ENCODE measurements around the gene SREBF2. TPM values are rescaled to one million over a fixed set of nuclear protein-coding genes. Genes with fewer than 3 reads are reported as not detected.
A peak's percentile ranks its signal among the peaks of the same experiment; 100 is the strongest.

The SREBF2 gene
- total and polyA plus RNA-seq, 10 of the 15 experiments (the other 5 are each of a cell fraction or from before 2014, with no cell fraction given), result 2.4 to 177 (median 78.8) TPM

DNA sequence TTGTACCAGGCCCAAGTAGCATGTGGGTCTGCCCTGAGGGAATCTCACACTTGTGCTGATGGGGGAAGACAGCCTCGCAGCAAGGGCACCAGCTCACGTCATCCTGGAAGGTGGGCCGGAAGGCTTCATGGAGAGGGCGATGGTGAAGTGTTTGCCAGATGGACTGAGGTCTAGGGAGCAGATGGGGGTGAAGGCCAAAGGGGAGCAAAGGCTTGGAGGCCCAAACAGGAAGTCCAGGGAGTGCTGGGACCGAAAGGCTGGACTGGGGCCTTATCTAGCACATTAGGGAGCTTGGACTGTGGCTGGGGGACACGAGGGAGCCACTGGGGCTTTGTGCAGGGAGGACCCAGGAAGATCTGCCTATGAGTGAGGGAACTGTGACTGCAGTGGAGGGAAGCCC lies 94.9 kb downstream of the SREBF2 start (continued):
- TF ChIP-seq, protein P1, sequence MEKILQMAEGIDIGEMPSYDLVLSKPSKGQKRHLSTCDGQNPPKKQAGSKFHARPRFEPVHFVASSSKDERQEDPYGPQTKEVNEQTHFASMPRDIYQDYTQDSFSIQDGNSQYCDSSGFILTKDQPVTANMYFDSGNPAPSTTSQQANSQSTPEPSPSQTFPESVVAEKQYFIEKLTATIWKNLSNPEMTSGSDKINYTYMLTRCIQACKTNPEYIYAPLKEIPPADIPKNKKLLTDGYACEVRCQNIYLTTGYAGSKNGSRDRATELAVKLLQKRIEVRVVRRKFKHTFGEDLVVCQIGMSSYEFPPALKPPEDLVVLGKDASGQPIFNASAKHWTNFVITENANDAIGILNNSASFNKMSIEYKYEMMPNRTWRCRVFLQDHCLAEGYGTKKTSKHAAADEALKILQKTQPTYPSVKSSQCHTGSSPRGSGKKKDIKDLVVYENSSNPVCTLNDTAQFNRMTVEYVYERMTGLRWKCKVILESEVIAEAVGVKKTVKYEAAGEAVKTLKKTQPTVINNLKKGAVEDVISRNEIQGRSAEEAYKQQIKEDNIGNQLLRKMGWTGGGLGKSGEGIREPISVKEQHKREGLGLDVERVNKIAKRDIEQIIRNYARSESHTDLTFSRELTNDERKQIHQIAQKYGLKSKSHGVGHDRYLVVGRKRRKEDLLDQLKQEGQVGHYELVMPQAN (conservative IDR thresholded peaks at IDR 0.05), result no peak

DNA sequence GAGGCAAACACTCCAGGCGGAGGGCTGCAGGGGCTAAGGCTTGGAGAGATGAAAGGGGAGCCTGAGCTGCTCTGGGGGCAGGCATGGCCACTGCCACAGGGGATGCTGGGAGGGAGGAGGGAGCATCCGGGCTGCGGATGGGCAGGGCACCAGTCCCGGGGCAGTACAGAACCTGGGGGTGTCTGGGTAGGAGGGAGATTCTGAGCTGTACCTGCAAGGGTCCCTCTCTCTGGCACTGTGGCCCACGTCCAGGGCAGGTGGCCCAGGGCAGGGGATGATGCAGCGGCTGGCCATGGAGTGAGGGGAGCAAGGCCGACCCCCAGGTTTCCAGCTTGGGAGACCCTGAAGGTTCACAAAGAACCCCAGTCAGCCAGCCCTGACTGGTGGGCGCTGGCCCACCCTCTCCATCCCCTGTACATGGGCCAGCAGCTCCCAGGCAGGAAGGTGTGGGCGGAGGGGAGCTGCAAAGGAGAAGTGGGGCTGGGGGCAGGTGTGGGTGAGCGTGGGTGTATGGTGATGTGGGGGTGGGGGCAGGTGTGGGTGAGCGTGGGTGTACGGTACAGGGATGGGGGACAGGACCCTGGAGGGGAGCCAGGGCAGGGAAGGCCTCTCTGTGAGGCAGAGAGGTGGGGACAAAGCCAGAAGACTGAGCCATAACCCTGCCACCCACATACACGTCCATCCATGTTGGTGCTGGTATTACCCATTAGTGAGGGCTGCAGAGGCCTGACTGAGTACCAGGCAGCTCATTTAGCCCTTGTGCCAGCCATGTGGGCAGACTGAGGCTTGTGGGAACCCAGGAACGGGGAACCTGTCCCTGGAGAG lies 95.9 kb downstream of the SREBF2 start:
- DNase-seq (ENCODE audit: low read depth, low spot score), result no peak
- H3K36me3 ChIP-seq (ENCODE audit: control insufficient read depth in 2 of 2, insufficient read depth in 2 of 2, low read length in 1 of 2), result 0 out of 4 replicates have a peak, but pooled peaks cover 0 to under 1% of the 10 kb centered on the region in 2 experiments
- H3K4me1 ChIP-seq (ENCODE audit: control insufficient read depth, insufficient read depth, low read length), result peaks cover 55% of the 10 kb centered on the region
- no peaks in the 10 kb centered on the region for H3K27me3 ChIP-seq (replicated peaks in 1 of 2; ENCODE audit: control insufficient read depth in 2 of 2, insufficient read depth in 2 of 2, low read length in 1 of 2)
- WGBS (ENCODE audit: insufficient coverage, insufficient replicate concordance, low lambda C conversion rate, missing lambda C conversion rate), result 49% methylated on average over 14 of the region's 14 CpGs
- H3K4me3 ChIP-seq, result no peak overlapping the region
- H2AFZ ChIP-seq (ENCODE audit: control insufficient read depth, low read depth, low read length), result no peak overlapping the region
- intact Hi-C loops (cut with micrococcal nuclease; ENCODE audit: unreplicated experiment), result no loop called here
- ChIA-PET CTCF (interaction anchor here (1.2 to 11.0 kb wide), 3 partner anchors 9 to 18 kb away, joined by 4 to 234 read pairs (median 5); partner anchors contain the start of gene CENPM), POLR2A (interaction anchor here (0.5 to 15.3 kb wide), 9 partner anchors 7 to 93 kb away, joined by 3 to 599 read pairs (median 3); no protein-coding TSS in a partner anchor), RAD21 (ENCODE audit: unreplicated experiment) (interaction anchor here (0.8 to 11.6 kb wide), 7 partner anchors 9 to 232 kb away, joined by 4 to 408 read pairs (median 6); partner anchors contain the start of genes CENPM and SMIM45), SMC1A (ENCODE audit: uncharacterized antibody, unreplicated experiment) (interaction anchor here (1.1 to 15.4 kb wide), 3 partner anchors 11 to 230 kb away, joined by 3 to 321 read pairs (median 6); no protein-coding TSS in a partner anchor)
- BruUV-seq (replicated peaks), result no TSS peak
- H3K79me2 ChIP-seq (ENCODE audit: control insufficient read depth, insufficient read depth, low read length), result peaks cover 23% of the 10 kb centered on the region
- no peaks in the 10 kb centered on the region for H4K20me1 ChIP-seq (ENCODE audit: control insufficient read depth, insufficient read depth)
- in situ Hi-C loops (cut with MboI), result no loop called here
- peak overlapping the region; percentile 91 for H3K27ac ChIP-seq (ENCODE audit: control insufficient read depth, insufficient read depth)
- no peak for FAIRE-seq
- H3K4me2 ChIP-seq (ENCODE audit: control insufficient read depth, insufficient read depth), result peak overlapping the region; percentile 32
- ATAC-seq, result no peak
- H3K9ac ChIP-seq (ENCODE audit: control insufficient read depth, insufficient read depth, low read length), result peak overlapping the region; percentile 48; the same call in 1 of the 2 replicates
- H3K9me3 ChIP-seq (replicated peaks; ENCODE audit: control insufficient read depth, insufficient read depth, low read length), result no peaks in the 10 kb centered on the region
- TF ChIP-seq SIX5 (IDR thresholded peaks at IDR 0.05; ENCODE audit: low read depth, low read length, severe bottlenecking) (no peak), ESRRA (IDR thresholded peaks at IDR 0.05; ENCODE audit: low read length) (no peak), IKZF1 (conservative IDR thresholded peaks at IDR 0.05) (0 out of 2 replicates have a peak, but pooled peaks have one; percentile 27), POLR2A (IDR thresholded peaks at IDR 0.05; ENCODE audit: low read depth, low read length) (peak; percentile 46; the same call in 1 of the 2 replicates), ATF7 (IDR thresholded peaks at IDR 0.05; ENCODE audit: low read depth) (peak; percentile 82), FOXM1 (IDR thresholded peaks at IDR 0.05; ENCODE audit: low read depth, low read length) (no peak), EED (IDR thresholded peaks at IDR 0.05; ENCODE audit: low read depth) (no peak; the same call in 1 of the 2 replicates), DPF2 (IDR thresholded peaks at IDR 0.05) (peak; percentile 32; the same call in 1 of the 2 replicates)
- TF ChIP-seq, protein P2, sequence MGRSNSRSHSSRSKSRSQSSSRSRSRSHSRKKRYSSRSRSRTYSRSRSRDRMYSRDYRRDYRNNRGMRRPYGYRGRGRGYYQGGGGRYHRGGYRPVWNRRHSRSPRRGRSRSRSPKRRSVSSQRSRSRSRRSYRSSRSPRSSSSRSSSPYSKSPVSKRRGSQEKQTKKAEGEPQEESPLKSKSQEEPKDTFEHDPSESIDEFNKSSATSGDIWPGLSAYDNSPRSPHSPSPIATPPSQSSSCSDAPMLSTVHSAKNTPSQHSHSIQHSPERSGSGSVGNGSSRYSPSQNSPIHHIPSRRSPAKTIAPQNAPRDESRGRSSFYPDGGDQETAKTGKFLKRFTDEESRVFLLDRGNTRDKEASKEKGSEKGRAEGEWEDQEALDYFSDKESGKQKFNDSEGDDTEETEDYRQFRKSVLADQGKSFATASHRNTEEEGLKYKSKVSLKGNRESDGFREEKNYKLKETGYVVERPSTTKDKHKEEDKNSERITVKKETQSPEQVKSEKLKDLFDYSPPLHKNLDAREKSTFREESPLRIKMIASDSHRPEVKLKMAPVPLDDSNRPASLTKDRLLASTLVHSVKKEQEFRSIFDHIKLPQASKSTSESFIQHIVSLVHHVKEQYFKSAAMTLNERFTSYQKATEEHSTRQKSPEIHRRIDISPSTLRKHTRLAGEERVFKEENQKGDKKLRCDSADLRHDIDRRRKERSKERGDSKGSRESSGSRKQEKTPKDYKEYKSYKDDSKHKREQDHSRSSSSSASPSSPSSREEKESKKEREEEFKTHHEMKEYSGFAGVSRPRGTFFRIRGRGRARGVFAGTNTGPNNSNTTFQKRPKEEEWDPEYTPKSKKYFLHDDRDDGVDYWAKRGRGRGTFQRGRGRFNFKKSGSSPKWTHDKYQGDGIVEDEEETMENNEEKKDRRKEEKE (IDR thresholded peaks at IDR 0.05), result no peak
- TF ChIP-seq, protein P3, sequence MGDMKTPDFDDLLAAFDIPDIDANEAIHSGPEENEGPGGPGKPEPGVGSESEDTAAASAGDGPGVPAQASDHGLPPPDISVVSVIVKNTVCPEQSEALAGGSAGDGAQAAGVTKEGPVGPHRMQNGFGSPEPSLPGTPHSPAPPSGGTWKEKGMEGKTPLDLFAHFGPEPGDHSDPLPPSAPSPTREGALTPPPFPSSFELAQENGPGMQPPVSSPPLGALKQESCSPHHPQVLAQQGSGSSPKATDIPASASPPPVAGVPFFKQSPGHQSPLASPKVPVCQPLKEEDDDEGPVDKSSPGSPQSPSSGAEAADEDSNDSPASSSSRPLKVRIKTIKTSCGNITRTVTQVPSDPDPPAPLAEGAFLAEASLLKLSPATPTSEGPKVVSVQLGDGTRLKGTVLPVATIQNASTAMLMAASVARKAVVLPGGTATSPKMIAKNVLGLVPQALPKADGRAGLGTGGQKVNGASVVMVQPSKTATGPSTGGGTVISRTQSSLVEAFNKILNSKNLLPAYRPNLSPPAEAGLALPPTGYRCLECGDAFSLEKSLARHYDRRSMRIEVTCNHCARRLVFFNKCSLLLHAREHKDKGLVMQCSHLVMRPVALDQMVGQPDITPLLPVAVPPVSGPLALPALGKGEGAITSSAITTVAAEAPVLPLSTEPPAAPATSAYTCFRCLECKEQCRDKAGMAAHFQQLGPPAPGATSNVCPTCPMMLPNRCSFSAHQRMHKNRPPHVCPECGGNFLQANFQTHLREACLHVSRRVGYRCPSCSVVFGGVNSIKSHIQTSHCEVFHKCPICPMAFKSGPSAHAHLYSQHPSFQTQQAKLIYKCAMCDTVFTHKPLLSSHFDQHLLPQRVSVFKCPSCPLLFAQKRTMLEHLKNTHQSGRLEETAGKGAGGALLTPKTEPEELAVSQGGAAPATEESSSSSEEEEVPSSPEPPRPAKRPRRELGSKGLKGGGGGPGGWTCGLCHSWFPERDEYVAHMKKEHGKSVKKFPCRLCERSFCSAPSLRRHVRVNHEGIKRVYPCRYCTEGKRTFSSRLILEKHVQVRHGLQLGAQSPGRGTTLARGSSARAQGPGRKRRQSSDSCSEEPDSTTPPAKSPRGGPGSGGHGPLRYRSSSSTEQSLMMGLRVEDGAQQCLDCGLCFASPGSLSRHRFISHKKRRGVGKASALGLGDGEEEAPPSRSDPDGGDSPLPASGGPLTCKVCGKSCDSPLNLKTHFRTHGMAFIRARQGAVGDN (IDR thresholded peaks at IDR 0.05), result peak; percentile 27; the same call in 1 of the 2 replicates
